Measurements from ENCODE around the gene QRFP.

Gene QRFP

GRCh38 chr9:130858739-130859705 lies 37.6 kb downstream of the QRFP start:
- TF ChIP-seq YY1 (IDR thresholded peaks at IDR 0.05; ENCODE audit: low read depth) (no peak), EP300 (IDR thresholded peaks at IDR 0.05; ENCODE audit: borderline replicate concordance) (no peak), EGR1 (IDR thresholded peaks at IDR 0.05) (no peak), CEBPB (IDR thresholded peaks at IDR 0.05) (no peak), TCF12 (IDR thresholded peaks at IDR 0.05; ENCODE audit: low read depth) (no peak), RAD21 (IDR thresholded peaks at IDR 0.05; ENCODE audit: low read depth) (no peak)
- TF ChIP-seq, protein P1, sequence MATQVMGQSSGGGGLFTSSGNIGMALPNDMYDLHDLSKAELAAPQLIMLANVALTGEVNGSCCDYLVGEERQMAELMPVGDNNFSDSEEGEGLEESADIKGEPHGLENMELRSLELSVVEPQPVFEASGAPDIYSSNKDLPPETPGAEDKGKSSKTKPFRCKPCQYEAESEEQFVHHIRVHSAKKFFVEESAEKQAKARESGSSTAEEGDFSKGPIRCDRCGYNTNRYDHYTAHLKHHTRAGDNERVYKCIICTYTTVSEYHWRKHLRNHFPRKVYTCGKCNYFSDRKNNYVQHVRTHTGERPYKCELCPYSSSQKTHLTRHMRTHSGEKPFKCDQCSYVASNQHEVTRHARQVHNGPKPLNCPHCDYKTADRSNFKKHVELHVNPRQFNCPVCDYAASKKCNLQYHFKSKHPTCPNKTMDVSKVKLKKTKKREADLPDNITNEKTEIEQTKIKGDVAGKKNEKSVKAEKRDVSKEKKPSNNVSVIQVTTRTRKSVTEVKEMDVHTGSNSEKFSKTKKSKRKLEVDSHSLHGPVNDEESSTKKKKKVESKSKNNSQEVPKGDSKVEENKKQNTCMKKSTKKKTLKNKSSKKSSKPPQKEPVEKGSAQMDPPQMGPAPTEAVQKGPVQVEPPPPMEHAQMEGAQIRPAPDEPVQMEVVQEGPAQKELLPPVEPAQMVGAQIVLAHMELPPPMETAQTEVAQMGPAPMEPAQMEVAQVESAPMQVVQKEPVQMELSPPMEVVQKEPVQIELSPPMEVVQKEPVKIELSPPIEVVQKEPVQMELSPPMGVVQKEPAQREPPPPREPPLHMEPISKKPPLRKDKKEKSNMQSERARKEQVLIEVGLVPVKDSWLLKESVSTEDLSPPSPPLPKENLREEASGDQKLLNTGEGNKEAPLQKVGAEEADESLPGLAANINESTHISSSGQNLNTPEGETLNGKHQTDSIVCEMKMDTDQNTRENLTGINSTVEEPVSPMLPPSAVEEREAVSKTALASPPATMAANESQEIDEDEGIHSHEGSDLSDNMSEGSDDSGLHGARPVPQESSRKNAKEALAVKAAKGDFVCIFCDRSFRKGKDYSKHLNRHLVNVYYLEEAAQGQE (IDR thresholded peaks at IDR 0.05; ENCODE audit: low read depth) = no peak

DNA sequence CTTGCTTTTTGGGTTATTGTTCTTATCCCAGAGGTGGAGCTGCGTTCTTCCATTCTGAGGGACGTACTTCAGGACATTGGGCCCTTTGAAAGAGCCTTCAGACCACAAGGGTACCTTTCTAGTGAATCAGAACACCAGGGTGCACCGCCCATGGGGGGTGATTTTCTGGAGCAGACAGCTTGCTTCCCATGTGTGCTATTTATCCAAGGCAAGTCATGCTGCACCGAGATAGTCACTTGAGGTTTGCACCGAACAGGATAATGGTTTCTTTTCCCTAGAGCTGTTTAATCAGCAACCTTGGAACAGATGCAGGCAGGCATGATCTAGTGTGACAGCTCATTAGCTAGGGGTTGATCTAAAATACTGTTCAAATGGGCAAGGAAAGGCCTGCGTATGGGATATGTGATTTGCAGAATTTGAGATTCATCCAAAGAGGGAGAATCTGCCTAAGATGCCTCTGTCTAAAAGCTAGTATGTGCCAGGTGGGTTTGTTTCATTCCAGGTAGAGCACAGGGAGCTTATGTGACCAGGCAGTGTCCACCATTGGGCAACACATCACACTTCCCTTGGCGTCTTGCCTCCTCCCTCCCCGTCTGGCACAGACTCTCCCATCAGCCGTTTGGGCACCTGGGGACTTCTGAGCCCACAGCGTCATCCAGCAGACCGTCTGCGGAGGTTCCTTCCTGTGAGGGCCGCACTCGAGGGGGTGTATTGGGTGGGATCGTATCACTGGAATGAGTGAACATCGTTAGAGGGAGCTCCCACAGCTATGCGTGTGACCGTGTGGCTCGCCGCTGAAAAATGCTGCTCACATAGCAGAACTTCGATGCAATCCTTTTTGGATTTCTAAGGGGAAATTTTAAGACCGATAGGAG lies 38.5 kb downstream of the QRFP start:
- no peak for TF ChIP-seq TCF12 (IDR thresholded peaks at IDR 0.05; ENCODE audit: low read depth)
- TF ChIP-seq NFIC (IDR thresholded peaks at IDR 0.05) = no peak
- no peak for TF ChIP-seq EGR1 (IDR thresholded peaks at IDR 0.05)
- TF ChIP-seq CREB1 (IDR thresholded peaks at IDR 0.05; ENCODE audit: low read depth) = no peak
- TF ChIP-seq, protein P2, sequence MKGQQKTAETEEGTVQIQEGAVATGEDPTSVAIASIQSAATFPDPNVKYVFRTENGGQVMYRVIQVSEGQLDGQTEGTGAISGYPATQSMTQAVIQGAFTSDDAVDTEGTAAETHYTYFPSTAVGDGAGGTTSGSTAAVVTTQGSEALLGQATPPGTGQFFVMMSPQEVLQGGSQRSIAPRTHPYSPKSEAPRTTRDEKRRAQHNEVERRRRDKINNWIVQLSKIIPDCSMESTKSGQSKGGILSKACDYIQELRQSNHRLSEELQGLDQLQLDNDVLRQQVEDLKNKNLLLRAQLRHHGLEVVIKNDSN (IDR thresholded peaks at IDR 0.05) = no peak
- no peak for TF ChIP-seq FOXM1 (IDR thresholded peaks at IDR 0.05; ENCODE audit: borderline replicate concordance, low read depth)
- TF ChIP-seq TEAD4 (IDR thresholded peaks at IDR 0.05) = no peak
- TF ChIP-seq TAF1 (IDR thresholded peaks at IDR 0.05; ENCODE audit: low read depth) = no peak
- TF ChIP-seq, protein P3, sequence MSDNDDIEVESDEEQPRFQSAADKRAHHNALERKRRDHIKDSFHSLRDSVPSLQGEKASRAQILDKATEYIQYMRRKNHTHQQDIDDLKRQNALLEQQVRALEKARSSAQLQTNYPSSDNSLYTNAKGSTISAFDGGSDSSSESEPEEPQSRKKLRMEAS (IDR thresholded peaks at IDR 0.05) = no peak
- no peak for TF ChIP-seq RAD21 (IDR thresholded peaks at IDR 0.05; ENCODE audit: low read depth)
- TF ChIP-seq YY1 (IDR thresholded peaks at IDR 0.05; ENCODE audit: low read depth) = no peak
- TF ChIP-seq, protein P1 (IDR thresholded peaks at IDR 0.05; ENCODE audit: low read depth) = no peak
- no peak for TF ChIP-seq CEBPB (IDR thresholded peaks at IDR 0.05)
- no peak for TF ChIP-seq EP300 (IDR thresholded peaks at IDR 0.05; ENCODE audit: borderline replicate concordance)
- TF ChIP-seq ZBTB7A (IDR thresholded peaks at IDR 0.05; ENCODE audit: low read depth) = no peak

DNA sequence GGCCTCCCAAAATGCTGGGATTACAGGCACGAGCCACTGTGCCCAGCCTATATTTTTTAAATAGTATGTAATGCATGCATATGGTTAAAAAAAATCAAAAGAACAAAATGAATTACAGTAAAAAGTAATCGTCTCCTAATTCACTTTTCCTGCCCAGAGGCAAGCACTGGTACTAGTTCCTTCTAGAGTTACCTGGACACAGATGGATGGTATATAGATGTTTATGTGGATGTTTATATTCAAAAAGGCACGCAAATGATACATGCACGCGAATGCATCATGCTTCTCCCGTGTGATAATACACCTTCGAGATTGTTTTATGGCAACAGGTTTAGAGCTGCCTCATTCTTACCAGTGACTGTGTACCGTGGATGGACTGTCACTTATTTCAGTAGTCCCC lies 40.1 kb downstream of the QRFP start:
- no peak for TF ChIP-seq TAF1 (IDR thresholded peaks at IDR 0.05; ENCODE audit: low read depth)
- TF ChIP-seq EP300 (IDR thresholded peaks at IDR 0.05; ENCODE audit: borderline replicate concordance) = no peak
- TF ChIP-seq ZBTB7A (IDR thresholded peaks at IDR 0.05; ENCODE audit: low read depth) = no peak
- TF ChIP-seq CEBPB (IDR thresholded peaks at IDR 0.05) = no peak
- no peak for TF ChIP-seq NFIC (IDR thresholded peaks at IDR 0.05)
- TF ChIP-seq EGR1 (IDR thresholded peaks at IDR 0.05) = no peak
- TF ChIP-seq, protein P1 (IDR thresholded peaks at IDR 0.05; ENCODE audit: low read depth) = no peak
- no peak for TF ChIP-seq TCF12 (IDR thresholded peaks at IDR 0.05; ENCODE audit: low read depth)
- no peak for TF ChIP-seq CREB1 (IDR thresholded peaks at IDR 0.05; ENCODE audit: low read depth)
- no peak for TF ChIP-seq TEAD4 (IDR thresholded peaks at IDR 0.05)
- TF ChIP-seq, protein P3 (IDR thresholded peaks at IDR 0.05) = no peak
- TF ChIP-seq, protein P2 (IDR thresholded peaks at IDR 0.05) = no peak
